MM.1S (cell line): Measurements from ENCODE around the gene SERPINA12.

Source experiments
- CTCF ChIP-seq: fragments of 300-600 bp; sonication (generic); IDR thresholded peaks from 2 replicates; pipeline ENCODE4 v1.5.1; 2016; ENCODE audit warnings: antibody characterized with exemption, low read length, mixed read lengths
- EZH2phosphoT487 ChIP-seq: fragments of 300-600 bp; sonication (generic); IDR thresholded peaks from 2 replicates; pipeline ENCODE4 v1.6.1; 2018; ENCODE audit warnings: antibody characterized with exemption, low read length

GRCh38 chr14:94514351-94514750 is 5.1 kb upstream of the SERPINA12 start:
- TF ChIP-seq CTCF (no peak), EZH2phosphoT487 (no peak)
